Measurements from ENCODE around the gene FABP1. TPM values are rescaled to one million over a fixed set of nuclear protein-coding genes. Genes with fewer than 3 reads are reported as not detected.

Gene FABP1
- total RNA-seq, 2 donors from 2014 or later, result not detected

GRCh38 chr2:88131201-88131998 is 3.5 kb upstream of the FABP1 start:
- ATAC-seq (replicated peaks in 1 of 2), result no peak
- no peak for DNase-seq
- Mint-ChIP-seq H3K27ac (no peak overlapping the region), H3K27me3 (ENCODE audit: low read depth) (peaks cover 12% of the 10 kb centered on the region), H3K4me1 (ENCODE audit: low read depth) (no peaks in the 10 kb centered on the region), H3K9me3 (no peaks in the 10 kb centered on the region), H3K4me3 (no peak overlapping the region), H3K36me3 (ENCODE audit: insufficient read depth in 2 of 2) (no peaks in the 10 kb centered on the region)

DNA sequence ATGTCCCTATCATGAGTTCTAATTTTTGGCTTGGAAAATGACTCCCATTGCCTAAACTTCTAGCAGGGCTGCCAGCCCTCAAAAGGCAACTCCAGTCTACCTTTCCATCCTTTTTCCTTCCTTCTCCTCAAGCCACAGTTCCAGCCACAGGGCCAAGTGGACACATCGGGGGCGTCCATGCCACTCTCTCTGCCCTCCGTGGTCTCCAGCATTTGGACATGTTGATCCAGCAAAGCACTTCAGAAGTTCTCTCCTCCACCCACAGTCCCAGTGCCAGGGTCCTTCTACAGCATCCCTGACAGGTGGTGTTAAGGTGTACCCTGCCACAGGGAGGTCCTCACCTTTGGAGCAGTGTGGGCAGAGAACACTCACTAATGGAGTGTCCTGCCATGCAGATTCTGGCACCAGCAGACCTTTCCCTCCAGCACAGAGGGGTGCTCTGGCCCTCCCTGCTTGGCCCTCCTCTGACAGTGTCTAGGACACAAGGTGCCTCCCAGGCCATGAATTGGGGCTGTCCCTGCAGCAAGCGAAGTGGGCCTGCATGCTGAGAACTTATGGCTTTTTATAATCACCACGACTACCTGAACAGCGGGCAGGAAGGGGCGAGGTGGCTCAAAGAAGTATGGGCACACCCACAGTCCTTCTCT is 1.6 kb upstream of the FABP1 start:
- no peaks in the 10 kb centered on the region for H3K4me1 Mint-ChIP-seq (ENCODE audit: low read depth)

GRCh38 chr2:88128654-88129312 is 921 bp upstream of the FABP1 start:
- H3K27ac Mint-ChIP-seq, result no peak overlapping the region
- ATAC-seq (replicated peaks in 1 of 2) (no peak), DNase-seq (no peak)
- H3K4me1 Mint-ChIP-seq (ENCODE audit: low read depth), result no peaks in the 10 kb centered on the region
- H3K4me3 Mint-ChIP-seq, result no peak overlapping the region
- no peaks in the 10 kb centered on the region for H3K27me3 Mint-ChIP-seq (ENCODE audit: low read depth)
- H3K36me3 Mint-ChIP-seq (ENCODE audit: insufficient read depth in 2 of 2), result no peaks in the 10 kb centered on the region
- H3K9me3 Mint-ChIP-seq, result no peaks in the 10 kb centered on the region

More for the DNA sequence above, 1.6 kb upstream of the FABP1 start:
- DNase-seq, result no peak
- Mint-ChIP-seq H3K27ac (no peak overlapping the region), H3K4me3 (no peak overlapping the region), H3K36me3 (ENCODE audit: insufficient read depth in 2 of 2) (no peaks in the 10 kb centered on the region), H3K27me3 (ENCODE audit: low read depth) (no peaks in the 10 kb centered on the region), H3K9me3 (no peaks in the 10 kb centered on the region)
- ATAC-seq (replicated peaks in 1 of 2), result no peak

GRCh38 chr2:88127638-88127887 is 299 bp downstream of the FABP1 start:
- no peak overlapping the region for H3K4me3 Mint-ChIP-seq

DNA sequence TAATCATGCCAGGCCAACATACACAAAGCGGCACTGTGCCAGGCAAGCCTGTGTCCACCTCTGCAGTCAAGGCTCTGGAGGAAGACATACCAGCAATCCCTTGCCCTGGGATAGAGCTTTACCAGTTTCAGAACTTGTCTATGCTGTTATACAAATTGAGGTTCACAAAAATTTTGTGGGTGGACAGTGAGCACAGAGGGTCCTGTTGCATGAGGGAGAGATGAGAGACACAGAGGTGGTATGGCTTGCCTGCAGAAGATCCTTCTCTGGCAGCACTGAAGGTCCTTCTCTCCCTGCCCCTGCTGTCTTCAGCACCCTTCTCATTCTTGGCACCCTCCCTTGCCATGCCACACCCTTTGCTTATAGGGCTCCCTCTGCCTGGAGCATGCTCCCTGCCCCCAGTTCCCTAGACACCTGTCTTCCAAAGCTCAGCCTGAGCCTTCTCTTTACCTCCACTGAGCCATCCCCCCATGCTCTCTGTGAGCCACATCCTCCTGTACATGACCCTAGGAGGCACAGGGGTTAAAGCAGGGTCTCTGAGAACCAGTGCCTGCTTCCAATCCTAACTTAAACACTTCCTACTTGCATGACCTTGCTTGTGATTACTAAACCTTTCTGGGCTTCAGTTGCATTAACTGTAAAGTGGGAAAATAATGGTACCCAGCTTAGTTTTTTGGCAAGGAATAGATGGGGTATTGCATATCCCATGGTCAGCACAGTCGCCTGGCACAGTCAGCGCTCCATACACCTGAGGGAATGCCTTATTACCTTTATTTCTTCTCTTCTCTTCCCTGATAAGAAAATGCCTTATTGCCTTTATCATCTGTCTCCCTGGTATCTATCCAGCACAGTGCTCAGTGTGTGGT is 857 bp downstream of the FABP1 start:
- H3K27ac Mint-ChIP-seq, result no peak overlapping the region
- no peaks in the 10 kb centered on the region for H3K27me3 Mint-ChIP-seq (ENCODE audit: low read depth)
- H3K4me3 Mint-ChIP-seq, result no peak overlapping the region
- H3K36me3 Mint-ChIP-seq (ENCODE audit: insufficient read depth in 2 of 2), result no peaks in the 10 kb centered on the region
- ATAC-seq (replicated peaks in 1 of 2) (no peak), DNase-seq (no peak)
- no peaks in the 10 kb centered on the region for H3K9me3 Mint-ChIP-seq
- H3K4me1 Mint-ChIP-seq (ENCODE audit: low read depth), result no peaks in the 10 kb centered on the region

More at GRCh38 chr2:88127638-88127887, 299 bp downstream of the FABP1 start:
- DNase-seq, result no peak
- no peak for ATAC-seq (replicated peaks in 1 of 2)
- H3K9me3 Mint-ChIP-seq, result no peaks in the 10 kb centered on the region
- H3K36me3 Mint-ChIP-seq (ENCODE audit: insufficient read depth in 2 of 2), result no peaks in the 10 kb centered on the region
- no peaks in the 10 kb centered on the region for H3K4me1 Mint-ChIP-seq (ENCODE audit: low read depth)
- H3K27ac Mint-ChIP-seq, result no peak overlapping the region
- no peaks in the 10 kb centered on the region for H3K27me3 Mint-ChIP-seq (ENCODE audit: low read depth)

DNA sequence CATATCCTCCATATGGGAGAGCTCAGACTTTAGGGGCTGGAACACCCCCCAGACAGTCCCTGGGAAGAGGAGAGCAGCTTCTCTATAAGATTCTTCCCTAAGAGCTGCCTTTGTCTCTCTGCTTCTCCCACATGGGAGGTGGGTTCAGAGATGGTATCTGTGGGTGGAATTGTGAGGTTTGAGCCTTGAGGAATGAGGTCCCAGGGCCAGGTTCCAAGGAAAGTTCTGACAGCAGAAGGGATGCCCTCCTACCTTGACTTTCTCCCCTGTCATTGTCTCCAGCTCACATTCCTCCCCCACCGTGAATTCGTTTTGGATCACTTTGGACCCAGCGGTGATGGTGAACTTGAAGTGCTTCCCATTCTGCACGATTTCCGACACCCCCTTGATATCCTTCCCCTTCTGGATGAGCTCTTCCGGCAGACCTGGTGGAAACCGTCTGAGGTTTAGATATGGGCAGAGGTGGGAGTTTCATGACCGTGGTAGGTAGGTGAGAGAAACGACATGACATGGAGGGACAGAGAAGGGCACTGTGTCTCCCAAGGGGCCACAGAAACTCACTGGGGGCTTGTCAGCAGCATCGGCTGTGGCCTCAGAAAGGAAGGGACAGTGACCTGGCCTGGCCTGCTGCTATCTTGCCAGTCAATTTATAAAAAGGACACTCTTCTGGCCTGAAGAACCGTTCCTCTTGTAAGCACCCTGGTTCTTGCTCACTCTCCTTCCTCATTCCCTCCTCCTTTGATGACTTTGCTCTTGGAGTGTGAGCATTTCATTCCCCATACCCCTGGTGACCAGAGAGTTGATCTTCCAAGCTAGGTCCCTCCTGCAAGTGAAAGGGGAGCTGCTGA is 1.7 kb downstream of the FABP1 start:
- no peaks in the 10 kb centered on the region for H3K36me3 Mint-ChIP-seq (ENCODE audit: insufficient read depth in 2 of 2)
- no peak overlapping the region for H3K4me3 Mint-ChIP-seq
- ATAC-seq (replicated peaks in 1 of 2) (no peak), DNase-seq (no peak)
- no peak overlapping the region for H3K27ac Mint-ChIP-seq
- H3K4me1 Mint-ChIP-seq (ENCODE audit: low read depth), result no peaks in the 10 kb centered on the region
- H3K9me3 Mint-ChIP-seq, result no peaks in the 10 kb centered on the region
- no peaks in the 10 kb centered on the region for H3K27me3 Mint-ChIP-seq (ENCODE audit: low read depth)

GRCh38 chr2:88125344-88125923 is 2.4 kb downstream of the FABP1 start:
- Mint-ChIP-seq H3K4me1 (ENCODE audit: low read depth) (no peaks in the 10 kb centered on the region), H3K27me3 (ENCODE audit: low read depth) (no peaks in the 10 kb centered on the region), H3K9me3 (no peaks in the 10 kb centered on the region), H3K36me3 (ENCODE audit: insufficient read depth in 2 of 2) (no peaks in the 10 kb centered on the region), H3K4me3 (no peak overlapping the region), H3K27ac (no peak overlapping the region)
- DNase-seq (no peak), ATAC-seq (replicated peaks in 1 of 2) (no peak)

- ATAC-seq (replicated peaks in 1 of 2), result no peak
- Mint-ChIP-seq H3K27me3 (ENCODE audit: low read depth) (no peaks in the 10 kb centered on the region), H3K36me3 (ENCODE audit: insufficient read depth in 2 of 2) (no peaks in the 10 kb centered on the region), H3K27ac (no peak overlapping the region), H3K4me3 (no peak overlapping the region), H3K9me3 (no peaks in the 10 kb centered on the region), H3K4me1 (ENCODE audit: low read depth) (no peaks in the 10 kb centered on the region)
- no peak for DNase-seq
Observed at GRCh38 chr2:88123975-88124917, 3.6 kb downstream of the FABP1 start.

GRCh38 chr2:88123164-88123974 is 4.5 kb downstream of the FABP1 start:
- Mint-ChIP-seq H3K36me3 (ENCODE audit: insufficient read depth in 2 of 2) (no peaks in the 10 kb centered on the region), H3K9me3 (no peaks in the 10 kb centered on the region), H3K4me1 (ENCODE audit: low read depth) (no peaks in the 10 kb centered on the region), H3K27ac (no peak overlapping the region), H3K27me3 (ENCODE audit: low read depth) (no peaks in the 10 kb centered on the region), H3K4me3 (no peak overlapping the region)
- ATAC-seq (replicated peaks in 1 of 2), result no peak
- no peak for DNase-seq

- DNase-seq (no peak), ATAC-seq (replicated peaks in 1 of 2) (no peak)
- H3K36me3 Mint-ChIP-seq (ENCODE audit: insufficient read depth in 2 of 2), result no peaks in the 10 kb centered on the region
- no peak overlapping the region for H3K27ac Mint-ChIP-seq
- no peaks in the 10 kb centered on the region for H3K27me3 Mint-ChIP-seq (ENCODE audit: low read depth)
- H3K4me3 Mint-ChIP-seq, result no peak overlapping the region
- no peaks in the 10 kb centered on the region for H3K9me3 Mint-ChIP-seq
- H3K4me1 Mint-ChIP-seq (ENCODE audit: low read depth), result no peaks in the 10 kb centered on the region
Observed at GRCh38 chr2:88122141-88122884, 5.5 kb downstream of the FABP1 start.
